Renal cortical epithelial cell (primary cell): ENCODE data around the gene MPV17L. TPM values are rescaled to one million over a fixed set of nuclear protein-coding genes. Genes with fewer than 3 reads are reported as not detected.
A peak's percentile ranks its signal among the peaks of the same experiment; 100 is the strongest.
"Not testable (repeated sequence)": the region's sequence is repeated elsewhere in the genome, so short reads cannot be mapped to it uniquely, and the experiment has no call there.

Experiments used
- DNase-seq: peaks from one replicate; pipeline ENCODE4 v3.0.0-alpha.2; 2011; ENCODE audit warnings: low read depth
- total RNA-seq: library from RNA; depleted of rRNA; stranded (reverse); fragments of >200 nt; gene quantifications from 2 replicates; pipeline ENCODE4 v1.2.3, GENCODE V29; 2014

The MPV17L gene
- total RNA-seq = 0.50 and 4.2 TPM in 2 replicates

DNA sequence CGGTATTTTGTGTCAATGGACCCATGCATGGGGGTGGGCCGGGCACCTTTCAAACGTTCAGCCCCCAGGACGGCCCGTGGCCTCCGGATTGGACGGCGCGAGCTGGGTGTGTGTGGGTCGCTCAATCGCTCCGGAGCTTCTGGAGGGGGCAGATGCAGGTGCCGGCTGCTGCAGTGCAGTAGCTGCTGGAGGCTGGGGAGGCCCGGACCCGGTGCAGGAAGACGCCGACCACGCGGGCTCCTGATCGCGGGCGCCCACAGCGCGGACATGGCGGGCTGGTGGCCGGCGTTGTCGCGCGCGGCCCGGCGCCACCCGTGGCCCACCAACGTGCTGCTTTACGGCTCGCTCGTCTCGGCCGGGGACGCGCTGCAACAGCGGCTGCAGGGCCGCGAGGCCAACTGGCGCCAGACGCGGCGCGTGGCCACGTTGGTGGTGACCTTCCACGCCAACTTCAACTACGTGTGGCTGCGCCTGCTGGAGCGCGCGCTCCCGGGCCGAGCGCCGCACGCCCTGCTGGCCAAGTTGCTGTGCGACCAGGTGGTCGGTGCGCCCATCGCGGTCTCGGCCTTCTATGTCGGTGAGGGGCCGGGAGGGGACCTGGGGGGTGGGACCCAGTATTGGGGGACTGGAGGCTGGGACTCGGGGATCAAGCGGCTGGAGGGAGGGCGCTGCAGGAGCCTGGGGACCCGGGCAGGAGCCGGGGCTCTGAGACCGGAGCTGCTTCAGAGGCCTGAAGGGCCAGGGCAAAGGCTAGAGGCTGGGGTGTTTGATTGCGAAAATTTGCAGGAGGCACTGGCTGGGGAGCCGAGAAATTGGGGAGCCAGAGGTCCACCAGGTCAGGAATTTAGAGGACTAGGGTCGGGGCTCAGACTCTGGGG is at the start of gene MPV17L:
Gene MPV17L (plus strand): TSS at position 124 of the 878 bp plus-strand sequence. CDS start 144 bp downstream, at position 268.
- not testable (repeated sequence) for DNase-seq

GRCh38 chr16:15348721-15349120 is 46.8 kb upstream of the MPV17L start:
- not testable (repeated sequence) for DNase-seq

- DNase-seq = not testable (repeated sequence)
These were observed 44.3 kb upstream of the MPV17L start for GRCh38 chr16:15351251-15351650.

DNA sequence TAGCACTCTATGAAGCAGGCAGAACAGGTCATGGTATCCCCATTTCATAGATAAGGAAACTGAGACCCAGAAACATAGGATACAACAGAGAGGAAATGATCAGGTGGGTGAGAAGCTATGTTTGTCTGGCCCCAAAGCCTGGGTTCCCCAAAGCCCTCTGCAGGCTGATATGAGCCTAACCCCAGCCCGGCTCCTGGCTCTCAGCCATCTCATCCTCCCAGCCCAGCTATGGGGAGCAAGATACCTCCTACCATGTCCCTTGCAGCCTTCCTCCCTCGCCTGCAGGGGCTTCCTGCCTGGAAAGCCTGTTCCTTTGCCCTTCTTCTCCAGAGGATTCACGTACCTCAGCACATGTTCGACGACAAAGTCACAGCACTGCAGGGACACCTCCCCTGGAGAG is 43.8 kb upstream of the MPV17L start:
- DNase-seq = not testable (repeated sequence)

DNA sequence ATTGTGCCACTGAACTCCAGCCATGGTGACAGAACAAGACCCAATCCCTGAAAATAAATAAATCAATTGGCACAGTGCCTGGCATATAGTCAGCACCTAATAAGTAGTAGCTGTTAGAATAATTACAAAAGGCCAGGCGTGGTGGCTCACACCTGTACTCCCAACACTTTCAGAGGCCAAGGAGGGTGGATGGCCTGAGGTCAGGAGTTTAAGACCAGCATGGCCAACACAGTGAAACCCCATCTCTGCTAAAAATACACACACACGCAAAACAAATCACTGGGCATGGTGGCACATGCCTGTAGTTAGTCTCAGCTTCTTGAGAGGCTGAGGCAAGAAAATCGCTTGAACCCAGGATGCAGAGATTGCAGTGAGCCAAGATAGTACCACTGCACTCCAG is 42.7 kb upstream of the MPV17L start:
- not testable (repeated sequence) for DNase-seq

DNA sequence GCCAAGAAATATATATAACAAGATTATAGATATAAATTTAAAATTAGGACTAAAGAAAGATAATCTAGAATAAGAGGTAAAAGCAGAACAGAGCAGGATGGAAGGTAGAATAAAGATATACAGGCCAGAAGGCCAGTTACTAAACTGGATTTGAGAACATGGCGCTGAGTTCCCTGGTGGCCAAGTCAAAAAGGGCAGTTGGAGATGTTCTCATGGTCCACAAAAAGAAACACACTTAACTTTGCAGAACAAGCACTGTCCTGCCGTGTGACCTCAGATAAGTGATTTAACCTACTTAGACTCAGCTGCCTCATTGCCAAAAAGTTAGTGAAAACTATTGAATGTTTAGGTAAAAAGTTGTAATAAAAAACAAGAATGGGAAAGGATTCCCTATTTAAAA is 40.7 kb upstream of the MPV17L start:
- DNase-seq = not testable (repeated sequence)

DNA sequence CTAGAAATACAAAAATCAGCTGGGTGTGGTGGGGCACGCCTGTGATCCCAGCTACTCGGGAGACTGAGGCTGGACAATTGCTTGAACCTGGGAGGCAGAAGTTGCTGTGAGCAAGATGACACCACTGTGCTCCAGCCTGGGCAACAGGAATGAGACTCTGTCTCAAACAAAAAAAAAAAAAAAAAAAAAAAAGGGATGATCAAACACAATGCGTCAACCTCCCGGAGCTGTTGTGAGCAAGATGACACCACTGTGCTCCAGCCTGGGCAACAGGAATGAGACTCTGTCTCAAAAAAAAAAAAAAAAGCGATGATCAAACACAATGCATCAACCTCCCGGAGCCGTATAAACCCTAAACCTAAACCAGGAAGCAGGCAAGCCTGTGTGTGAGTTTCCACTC is 38.1 kb upstream of the MPV17L start:
- not testable (repeated sequence) for DNase-seq

GRCh38 chr16:15378194-15378593 is 17.4 kb upstream of the MPV17L start, which contains the start of gene NPIPA5:
NPIPA5 (minus strand) TSS chr16:15378294; CDS start chr16:15378294, 0 bp downstream.
- DNase-seq = not testable (repeated sequence)

DNA sequence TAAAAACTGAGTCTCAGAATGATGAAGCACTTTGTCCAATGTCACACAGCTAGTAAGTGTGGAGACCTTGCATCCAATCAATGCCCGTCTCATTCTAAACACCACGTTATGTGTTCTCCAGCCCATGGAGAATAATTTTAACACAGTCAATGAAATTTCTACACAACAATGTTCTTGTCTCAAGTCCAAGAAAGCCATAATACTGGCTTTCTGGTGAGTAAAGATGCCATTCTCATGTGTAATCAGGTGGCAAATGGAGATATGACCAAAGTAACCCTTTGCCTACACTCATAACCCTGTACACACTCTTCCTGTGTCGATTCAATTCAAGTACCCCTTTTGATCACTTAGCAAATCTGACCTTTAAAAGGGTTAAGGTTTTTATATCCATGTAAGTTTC is 12.7 kb upstream of the MPV17L start:
- peak; percentile 62 for DNase-seq

- not testable (repeated sequence) for DNase-seq
These were observed 7.5 kb upstream of the MPV17L start for GRCh38 chr16:15388060-15388459.

DNA sequence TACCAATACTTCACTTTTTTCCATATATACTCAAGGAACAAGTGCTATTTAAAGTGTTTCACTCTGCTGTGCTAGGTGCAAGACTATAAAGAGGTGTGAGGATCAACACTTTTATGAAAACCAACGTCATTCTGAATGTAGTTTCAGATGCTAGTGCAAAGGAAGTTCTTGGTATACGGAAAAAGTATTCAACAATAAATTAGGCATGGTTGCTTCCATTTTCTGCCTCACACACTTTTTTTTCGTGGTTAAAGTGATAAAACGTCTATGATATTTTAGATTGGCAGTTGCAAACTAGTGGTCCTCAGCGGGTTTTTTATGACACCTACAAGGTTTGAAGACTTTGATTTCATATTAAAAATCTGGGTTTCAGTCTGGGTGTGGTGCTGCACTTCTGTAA is 5.6 kb upstream of the MPV17L start:
- not testable (repeated sequence) for DNase-seq

- not testable (repeated sequence) for DNase-seq
These were observed 2.5 kb upstream of the MPV17L start for GRCh38 chr16:15393025-15393424.

- not testable (repeated sequence) for DNase-seq
These were observed 915 bp downstream of the MPV17L start for GRCh38 chr16:15396509-15396829.

- DNase-seq = no peak
These were observed 1.5 kb downstream of the MPV17L start for GRCh38 chr16:15396948-15397594.

DNA sequence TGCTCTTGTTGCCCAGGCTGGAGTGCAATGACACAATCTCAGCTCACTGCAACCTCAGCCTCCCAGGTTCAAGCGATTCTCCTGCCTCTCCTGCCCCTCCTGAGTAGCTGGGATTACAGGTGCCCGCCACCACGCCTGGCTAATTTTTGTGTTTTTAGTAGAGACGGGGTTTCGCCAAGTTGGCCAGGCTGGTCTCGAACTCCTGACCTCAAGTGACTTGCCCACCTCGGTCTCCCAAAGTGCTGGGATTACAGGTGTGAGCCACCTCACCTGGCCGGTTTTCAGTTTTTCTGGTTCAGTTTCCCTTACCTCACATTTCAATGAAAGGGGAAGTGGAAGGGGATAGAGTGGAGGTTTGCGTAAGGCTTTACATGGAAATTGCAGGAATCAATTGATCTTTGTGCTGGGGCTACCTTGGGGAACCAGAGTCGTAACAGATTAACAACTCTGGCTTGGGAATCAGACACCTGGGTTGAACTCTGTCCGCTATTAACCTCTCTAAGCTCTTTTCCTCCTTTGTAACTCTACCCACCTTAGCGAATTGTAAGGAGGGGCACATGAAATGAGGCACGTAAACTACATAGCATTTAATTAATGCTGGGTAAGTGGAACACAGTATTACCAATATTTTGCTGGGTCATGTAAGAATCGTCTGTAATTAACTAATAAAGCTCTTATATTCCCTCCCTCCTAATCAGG is 3.2 kb downstream of the MPV17L start:
- DNase-seq = peak; percentile 6

DNA sequence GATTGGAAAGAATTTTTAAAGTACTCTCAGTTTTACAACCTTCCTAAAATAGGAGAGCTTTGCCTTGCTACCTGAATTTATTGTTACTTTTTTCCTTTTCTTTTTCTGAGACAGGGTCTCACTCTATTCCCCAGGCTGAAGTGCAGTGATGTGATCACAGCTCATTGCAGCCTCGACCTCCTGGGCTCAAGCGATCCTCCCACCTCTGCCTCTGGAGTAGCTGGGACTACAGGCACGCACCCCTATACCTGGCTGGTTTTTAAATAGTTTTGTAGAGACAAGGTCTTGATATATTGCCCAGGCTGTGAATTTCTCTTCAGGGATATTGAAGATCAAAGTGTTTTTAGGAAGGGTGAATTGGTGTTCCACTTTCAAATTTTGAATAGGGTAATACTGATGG is 3.8 kb downstream of the MPV17L start:
- no peak for DNase-seq

- not testable (repeated sequence) for DNase-seq
These were observed 4.8 kb downstream of the MPV17L start for GRCh38 chr16:15400314-15400713.

DNA sequence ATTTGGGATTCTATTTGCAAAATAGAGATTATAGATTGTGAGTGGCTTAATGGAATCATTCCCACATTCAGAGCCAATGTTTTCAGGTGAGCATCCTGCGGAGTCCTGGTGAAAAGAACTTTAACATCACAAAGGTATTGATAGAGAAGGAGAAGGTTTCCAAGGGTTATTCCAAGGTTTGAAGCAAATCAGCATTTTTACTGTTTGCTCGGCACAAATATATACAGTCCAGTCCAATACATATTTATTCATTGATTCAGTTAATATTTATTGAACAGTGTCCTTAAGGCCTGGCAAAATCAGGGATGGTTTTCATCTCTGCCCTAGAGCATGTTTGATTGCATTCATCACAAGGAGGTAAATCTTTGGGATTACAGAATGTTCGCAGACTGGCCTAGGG is 6.4 kb downstream of the MPV17L start:
- DNase-seq = no peak

DNA sequence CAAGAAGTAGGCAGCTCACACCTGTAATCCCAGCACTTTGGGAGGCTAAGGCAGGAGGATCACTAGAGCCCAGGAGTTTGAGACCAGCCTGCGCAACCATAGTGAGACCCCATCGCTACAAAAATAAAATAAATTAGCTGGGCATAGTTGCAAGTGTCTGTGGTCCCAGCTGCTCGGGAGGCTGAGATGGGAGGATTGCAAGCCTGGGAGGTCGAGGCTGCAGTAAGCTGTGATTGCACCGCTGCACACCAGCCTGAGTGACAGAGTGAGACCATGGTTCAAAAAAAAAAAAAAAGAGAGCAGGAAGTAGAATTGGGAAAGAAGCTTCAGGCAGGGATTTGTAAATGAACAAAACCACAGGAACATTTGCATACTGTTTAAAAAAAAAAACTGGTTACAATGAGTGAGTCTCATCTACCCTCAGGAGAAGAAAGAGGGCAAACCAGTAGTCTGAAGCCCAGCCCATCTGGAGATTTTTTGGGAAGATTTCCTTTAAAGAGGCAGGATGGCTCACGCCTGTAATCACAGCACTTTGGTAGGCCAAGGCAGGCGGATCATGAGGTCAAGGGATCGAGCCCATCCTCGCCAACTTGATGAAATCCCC is 7.9 kb downstream of the MPV17L start:
- DNase-seq = peak; percentile 80

- DNase-seq = peak; percentile 13
These were observed 8.5 kb downstream of the MPV17L start for GRCh38 chr16:15404091-15404490.

GRCh38 chr16:15404792-15405191 is 9.2 kb downstream of the MPV17L start:
- peak; percentile 64 for DNase-seq

DNA sequence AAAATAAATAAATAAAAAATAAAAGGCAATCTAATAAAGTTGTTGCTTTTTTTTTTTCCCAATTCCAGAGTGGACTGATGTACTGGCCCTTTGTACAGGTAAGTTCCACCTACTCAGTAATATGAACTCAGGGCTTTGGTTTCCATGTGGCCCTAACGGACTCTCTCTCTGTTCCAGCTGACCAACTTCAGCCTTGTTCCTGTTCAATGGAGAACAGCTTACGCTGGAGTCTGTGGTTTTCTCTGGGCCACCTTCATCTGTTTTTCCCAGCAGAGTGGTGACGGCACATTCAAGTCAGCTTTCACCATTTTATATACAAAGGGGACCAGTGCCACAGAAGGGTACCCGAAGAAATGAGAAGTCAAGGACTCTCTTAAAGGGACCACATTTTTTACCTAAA is 12.2 kb downstream of the MPV17L start:
- DNase-seq = peak; percentile 59
